PC-9 (cell line): Measurements from ENCODE around the gene HCLS1.

Experiments used
- CTCF ChIP-seq: fragments of 200-600 bp; sonication (generic); conservative IDR thresholded peaks from 2 replicates; pipeline ENCODE4 v1.6.1; 2017; ENCODE audit warnings: mixed run types, antibody characterized with exemption, mild to moderate bottlenecking, moderate library complexity
- EZH2 ChIP-seq: fragments of 200-600 bp; sonication (generic); IDR thresholded peaks from 2 replicates; pipeline ENCODE4 v1.8.0; 2017; ENCODE audit warnings: antibody characterized with exemption, low read depth

- TF ChIP-seq CTCF: no peak
- TF ChIP-seq EZH2: no peak
Observed at GRCh38 chr3:121594850-121595249, 65.9 kb downstream of the HCLS1 start.
